Progenitor cell of endocrine pancreas (in vitro differentiated cells): ENCODE results near the gene GLYATL3. TPM values are rescaled to one million over a fixed set of nuclear protein-coding genes. Genes with fewer than 3 reads are reported as not detected.

Source experiments
- DNase-seq: peaks from one replicate; pipeline ENCODE4 v3.0.0; 2021; ENCODE audit warnings: low spot score; ENCODE audit not compliant: unreplicated experiment
- H3K27ac Mint-ChIP-seq: 2 replicates; pipeline ENCODE4 v1.8.0; 2021; ENCODE audit warnings: mild to moderate bottlenecking, moderate library complexity, mixed read lengths
- H3K27me3 Mint-ChIP-seq: 2 replicates; pipeline ENCODE4 v1.8.0; 2021; ENCODE audit warnings: mixed read lengths
- H3K36me3 Mint-ChIP-seq: 2 replicates; pipeline ENCODE4 v1.8.0; 2022; ENCODE audit warnings: mixed read lengths; ENCODE audit not compliant: insufficient read depth
- H3K4me1 Mint-ChIP-seq: 2 replicates; pipeline ENCODE4 v1.8.0; 2021; ENCODE audit warnings: low read depth, mixed read lengths
- H3K4me3 Mint-ChIP-seq: 2 replicates; pipeline ENCODE4 v1.8.0; 2021; ENCODE audit warnings: low read depth, mild to moderate bottlenecking, moderate library complexity, mixed read lengths
- H3K9me3 Mint-ChIP-seq: 2 replicates; pipeline ENCODE4 v1.8.0; 2021; ENCODE audit warnings: low read depth, mixed read lengths
- total RNA-seq: library from RNA; stranded (reverse); gene quantifications from 2 replicates; pipeline ENCODE4 v1.2.1, GENCODE V29; 2021
- TF ChIP-seq, protein P1 (sequence below): fragments of 200-600 bp; sonication (generic); IDR thresholded peaks from one replicate; pipeline ENCODE4 v1.5.0; 2021; ENCODE audit warnings: antibody characterized with exemption, mild to moderate bottlenecking; ENCODE audit not compliant: unreplicated experiment

GLYATL3 gene
- total RNA-seq, 1 donor from 2014 or later = not detected

DNA sequence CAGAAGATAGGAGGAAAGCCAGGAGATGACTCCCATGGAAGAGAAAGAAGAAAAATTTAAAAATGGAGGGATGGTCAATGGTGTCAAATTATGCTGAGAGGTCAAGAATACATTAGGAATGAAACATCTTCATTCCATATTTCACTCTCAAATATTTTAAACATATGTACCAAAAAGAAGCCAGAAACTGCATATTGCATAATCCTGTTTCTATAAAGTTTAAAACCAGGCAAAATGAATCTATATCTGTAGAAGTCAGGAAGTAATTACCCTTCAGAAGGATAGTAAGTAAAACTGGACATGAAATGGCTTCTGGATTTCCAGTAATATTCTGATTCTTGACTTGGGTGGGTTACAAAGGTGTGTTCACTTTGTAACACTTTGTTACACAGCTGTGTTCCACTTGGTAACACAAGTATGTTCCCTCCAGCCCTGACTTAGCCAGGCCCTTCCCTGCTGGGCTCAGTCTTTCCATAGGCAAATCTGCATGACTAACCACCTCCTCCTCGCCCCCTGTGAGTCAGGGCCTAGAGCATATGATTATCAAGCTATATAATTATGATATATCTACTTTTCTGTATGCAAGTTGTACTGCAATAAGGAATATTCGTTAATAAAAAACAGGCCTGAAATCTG, 30.5 kb downstream of the GLYATL3 start:
- H3K36me3 Mint-ChIP-seq = no peaks in the 10 kb centered on the region
- no peaks in the 10 kb centered on the region for H3K4me1 Mint-ChIP-seq
- no peak overlapping the region for H3K4me3 Mint-ChIP-seq
- TF ChIP-seq, protein P1, sequence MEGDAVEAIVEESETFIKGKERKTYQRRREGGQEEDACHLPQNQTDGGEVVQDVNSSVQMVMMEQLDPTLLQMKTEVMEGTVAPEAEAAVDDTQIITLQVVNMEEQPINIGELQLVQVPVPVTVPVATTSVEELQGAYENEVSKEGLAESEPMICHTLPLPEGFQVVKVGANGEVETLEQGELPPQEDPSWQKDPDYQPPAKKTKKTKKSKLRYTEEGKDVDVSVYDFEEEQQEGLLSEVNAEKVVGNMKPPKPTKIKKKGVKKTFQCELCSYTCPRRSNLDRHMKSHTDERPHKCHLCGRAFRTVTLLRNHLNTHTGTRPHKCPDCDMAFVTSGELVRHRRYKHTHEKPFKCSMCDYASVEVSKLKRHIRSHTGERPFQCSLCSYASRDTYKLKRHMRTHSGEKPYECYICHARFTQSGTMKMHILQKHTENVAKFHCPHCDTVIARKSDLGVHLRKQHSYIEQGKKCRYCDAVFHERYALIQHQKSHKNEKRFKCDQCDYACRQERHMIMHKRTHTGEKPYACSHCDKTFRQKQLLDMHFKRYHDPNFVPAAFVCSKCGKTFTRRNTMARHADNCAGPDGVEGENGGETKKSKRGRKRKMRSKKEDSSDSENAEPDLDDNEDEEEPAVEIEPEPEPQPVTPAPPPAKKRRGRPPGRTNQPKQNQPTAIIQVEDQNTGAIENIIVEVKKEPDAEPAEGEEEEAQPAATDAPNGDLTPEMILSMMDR = no peak
- no peaks in the 10 kb centered on the region for H3K27me3 Mint-ChIP-seq
- H3K9me3 Mint-ChIP-seq = no peaks in the 10 kb centered on the region
- no peak overlapping the region for H3K27ac Mint-ChIP-seq
- DNase-seq = no peak

DNA sequence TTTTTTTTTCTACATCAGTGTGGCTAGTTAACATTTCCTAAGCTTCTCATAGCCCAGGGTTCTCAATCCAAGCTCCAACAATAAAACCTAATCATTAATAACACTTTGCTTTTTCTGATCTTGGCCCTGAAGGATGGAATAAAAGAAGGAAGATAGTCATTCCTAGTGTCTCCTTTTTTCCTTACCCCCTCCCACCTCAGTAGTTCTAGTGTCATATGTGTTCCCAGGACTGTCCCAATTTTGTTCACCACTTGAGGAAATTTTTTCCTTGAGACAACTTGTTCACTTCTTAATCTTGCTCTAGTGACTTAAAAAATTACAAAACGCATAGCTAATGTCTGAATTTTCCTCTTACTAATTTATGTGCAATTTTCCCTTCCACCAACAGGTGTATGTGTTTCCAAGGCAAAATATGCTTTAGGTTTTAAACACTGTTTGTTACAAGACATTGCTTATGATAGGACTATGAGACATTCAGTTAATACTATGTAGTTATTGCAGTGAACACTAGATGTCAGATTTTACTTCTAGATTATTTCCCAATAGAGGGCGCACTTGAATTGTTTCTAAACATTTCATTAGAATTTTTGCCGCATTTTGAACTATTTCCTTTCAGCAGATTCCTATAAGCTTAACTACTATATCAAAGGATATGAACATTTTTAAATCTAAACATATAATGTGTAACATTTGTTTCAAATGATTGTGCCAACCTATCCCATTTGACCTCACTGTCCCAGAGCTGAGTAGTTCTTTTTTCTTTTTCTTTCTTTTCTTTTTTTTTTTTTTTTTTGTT, 32.2 kb downstream of the GLYATL3 start:
- no peaks in the 10 kb centered on the region for H3K4me1 Mint-ChIP-seq
- DNase-seq = no peak
- no peaks in the 10 kb centered on the region for H3K9me3 Mint-ChIP-seq
- H3K27me3 Mint-ChIP-seq = no peaks in the 10 kb centered on the region
- H3K36me3 Mint-ChIP-seq = no peaks in the 10 kb centered on the region
- peak overlapping the region; percentile 9 for H3K4me3 Mint-ChIP-seq
- peak overlapping the region; percentile 23 for H3K27ac Mint-ChIP-seq
- TF ChIP-seq, protein P1 = peak; percentile 83

DNA sequence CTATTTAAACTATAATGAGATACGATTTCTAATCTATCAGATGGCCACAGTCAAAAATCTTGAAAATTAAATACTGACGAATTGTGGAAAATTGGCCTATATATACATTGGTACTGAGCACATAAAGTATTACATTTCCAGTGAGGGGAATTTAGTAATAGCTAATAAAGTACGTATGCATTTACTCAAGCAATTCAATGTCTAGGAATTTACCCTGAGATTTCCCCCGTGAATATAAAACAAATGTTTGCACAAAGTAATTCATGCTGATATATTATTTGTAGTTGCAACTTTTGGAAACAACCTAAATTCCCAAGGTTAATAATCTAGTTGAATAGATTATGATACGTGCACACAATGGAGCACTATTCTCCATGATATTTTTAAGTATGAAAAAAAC, 36.1 kb downstream of the GLYATL3 start:
- Mint-ChIP-seq H3K27me3 (no peaks in the 10 kb centered on the region), H3K4me1 (no peaks in the 10 kb centered on the region), H3K27ac (no peak overlapping the region), H3K4me3 (no peak overlapping the region), H3K36me3 (no peaks in the 10 kb centered on the region), H3K9me3 (no peaks in the 10 kb centered on the region)
- no peak for DNase-seq
- TF ChIP-seq, protein P1 = no peak

DNA sequence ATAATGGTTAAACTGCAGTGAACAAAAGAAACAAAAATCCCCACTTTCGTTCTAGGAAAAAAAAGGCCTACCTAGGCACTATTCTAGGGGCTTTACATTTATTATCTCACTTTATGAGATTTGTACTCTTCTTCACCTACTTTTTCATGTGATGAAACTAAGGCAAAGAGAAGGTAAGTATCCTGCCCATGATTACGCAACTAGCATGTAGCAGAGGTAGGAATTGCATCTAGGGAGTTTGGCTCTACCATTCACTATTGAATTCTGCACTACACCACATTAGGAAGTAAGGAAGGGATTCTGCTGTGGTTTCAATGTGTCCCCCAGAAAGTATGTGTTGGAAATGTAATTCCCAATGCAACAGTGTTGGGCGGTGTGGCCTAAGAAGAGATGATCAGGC, 39.4 kb downstream of the GLYATL3 start:
- no peak for DNase-seq
- TF ChIP-seq, protein P1 = no peak
- H3K4me3 Mint-ChIP-seq = no peak overlapping the region
- no peak overlapping the region for H3K27ac Mint-ChIP-seq
- no peaks in the 10 kb centered on the region for H3K9me3 Mint-ChIP-seq
- peaks cover 4% of the 10 kb centered on the region for H3K4me1 Mint-ChIP-seq
- H3K36me3 Mint-ChIP-seq = no peaks in the 10 kb centered on the region
- no peaks in the 10 kb centered on the region for H3K27me3 Mint-ChIP-seq

DNA sequence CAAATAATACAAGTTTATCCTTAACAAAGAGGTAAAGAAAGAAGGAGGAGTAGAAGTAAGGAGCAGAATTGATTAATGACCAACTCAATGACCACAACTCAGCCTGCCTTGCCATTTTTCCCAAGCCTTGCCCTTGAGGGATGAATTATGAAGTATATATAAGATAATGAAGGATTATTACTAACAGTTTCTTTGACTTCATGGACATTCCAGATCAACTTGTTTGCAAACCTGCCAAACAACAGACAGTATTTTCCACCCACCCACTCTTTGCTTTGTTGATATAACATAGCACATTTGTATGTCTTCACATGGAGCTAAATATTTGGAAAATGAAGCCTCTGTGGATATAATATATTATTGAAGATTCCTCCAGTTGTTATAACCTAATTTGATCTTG, 40.9 kb downstream of the GLYATL3 start:
- Mint-ChIP-seq H3K9me3 (no peaks in the 10 kb centered on the region), H3K27ac (no peak overlapping the region), H3K36me3 (no peaks in the 10 kb centered on the region), H3K27me3 (no peaks in the 10 kb centered on the region), H3K4me1 (peaks cover 4% of the 10 kb centered on the region), H3K4me3 (no peak overlapping the region)
- no peak for DNase-seq
- TF ChIP-seq, protein P1 = no peak
